ENCODE data around the gene MYMK. TPM values are rescaled to one million over a fixed set of nuclear protein-coding genes. Genes with fewer than 3 reads are reported as not detected.

MYMK gene
- total RNA-seq, 4 donors from 2014 or later, result not detected

DNA sequence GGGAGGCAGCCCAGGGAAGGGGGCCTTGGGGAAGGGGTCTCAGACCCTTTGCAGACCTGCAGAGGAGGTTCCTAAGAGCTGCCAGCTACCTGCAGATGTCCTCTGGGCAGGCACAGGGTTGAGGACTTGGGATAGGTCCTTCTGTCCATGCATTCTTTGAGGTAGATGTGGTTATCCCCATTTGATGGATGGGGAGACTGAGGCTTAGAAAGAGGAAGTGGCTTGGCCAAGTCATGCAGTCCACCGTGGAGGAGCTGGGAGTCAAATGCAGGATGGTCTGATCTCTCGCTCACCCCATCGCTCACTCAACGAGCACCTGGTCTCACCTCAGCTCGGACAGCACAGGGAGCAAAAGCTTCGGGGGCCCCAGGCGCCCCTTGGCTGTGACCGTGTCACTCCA is 30.0 kb upstream of the MYMK start:
- intact Hi-C loops (cut with DNase I; ENCODE audit: low total_unique reads) (no loop called here), in situ Hi-C loops (cut with MboI; ENCODE audit: low sequenced_read_pairs in 4 of 4) (no loop called here)
- no peak overlapping the region for H3K27ac ChIP-seq
- H3K27me3 ChIP-seq, result peaks cover 0 to 9% (median 0%) of the 10 kb centered on the region in 3 donors
- no peak for TF ChIP-seq POLR2A (IDR thresholded peaks at IDR 0.05)
- ATAC-seq (no peak), DNase-seq (no peak)
- no peak overlapping the region for H3K4me3 ChIP-seq
- H3K36me3 ChIP-seq, result no peaks in the 10 kb centered on the region
- H3K9me3 ChIP-seq, result no peaks in the 10 kb centered on the region
- H3K4me1 ChIP-seq, result peaks cover 9 to 13% of the 10 kb centered on the region in 2 donors

DNA sequence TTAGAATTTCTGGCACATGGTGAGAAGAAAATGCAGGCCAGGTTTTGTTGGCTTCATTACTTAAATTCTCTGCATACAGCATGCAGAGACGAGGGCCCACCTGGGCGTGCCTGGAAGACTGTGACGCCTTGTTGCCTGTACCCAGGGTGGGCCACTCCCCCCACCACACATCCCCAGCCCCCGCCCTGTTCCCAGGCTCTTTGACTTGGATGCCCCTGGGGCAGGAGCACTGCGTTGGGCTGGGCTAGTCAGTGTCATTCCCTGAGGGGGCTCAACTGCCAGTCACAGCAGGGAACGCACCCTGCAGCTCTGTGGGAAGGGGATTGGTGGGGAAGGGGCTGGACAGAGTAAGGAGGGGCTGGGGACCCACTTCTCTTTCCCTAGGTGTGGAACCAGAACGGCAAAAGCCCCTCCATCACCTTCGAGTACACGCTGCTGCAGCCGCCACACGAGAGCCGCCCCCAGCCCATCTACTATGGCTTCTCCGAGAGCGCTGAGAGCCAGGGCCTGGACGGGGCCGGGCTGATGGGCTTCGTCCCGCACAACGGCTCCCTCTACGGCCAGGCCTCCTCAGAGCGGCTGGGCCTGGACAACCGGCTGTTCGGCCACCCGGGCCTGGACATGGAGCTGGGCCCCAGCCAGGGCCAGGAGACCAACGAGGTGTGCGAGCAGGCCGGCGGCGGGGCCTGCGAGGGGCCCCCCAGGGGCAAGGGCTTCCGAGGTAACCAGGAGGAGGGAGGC is 29.4 kb upstream of the MYMK start:
- H3K4me1 ChIP-seq, result peaks cover 9 to 13% of the 10 kb centered on the region in 2 donors
- H3K36me3 ChIP-seq, result no peaks in the 10 kb centered on the region
- ATAC-seq, result no peak
- H3K9me3 ChIP-seq, result no peaks in the 10 kb centered on the region
- no peak overlapping the region for H3K27ac ChIP-seq
- in situ Hi-C loops (cut with MboI; ENCODE audit: low sequenced_read_pairs in 4 of 4) (no loop called here), intact Hi-C loops (cut with DNase I; ENCODE audit: low total_unique reads) (no loop called here)
- H3K27me3 ChIP-seq, result peaks cover 0 to 7% (median 0%) of the 10 kb centered on the region in 3 donors
- TF ChIP-seq, protein P1, sequence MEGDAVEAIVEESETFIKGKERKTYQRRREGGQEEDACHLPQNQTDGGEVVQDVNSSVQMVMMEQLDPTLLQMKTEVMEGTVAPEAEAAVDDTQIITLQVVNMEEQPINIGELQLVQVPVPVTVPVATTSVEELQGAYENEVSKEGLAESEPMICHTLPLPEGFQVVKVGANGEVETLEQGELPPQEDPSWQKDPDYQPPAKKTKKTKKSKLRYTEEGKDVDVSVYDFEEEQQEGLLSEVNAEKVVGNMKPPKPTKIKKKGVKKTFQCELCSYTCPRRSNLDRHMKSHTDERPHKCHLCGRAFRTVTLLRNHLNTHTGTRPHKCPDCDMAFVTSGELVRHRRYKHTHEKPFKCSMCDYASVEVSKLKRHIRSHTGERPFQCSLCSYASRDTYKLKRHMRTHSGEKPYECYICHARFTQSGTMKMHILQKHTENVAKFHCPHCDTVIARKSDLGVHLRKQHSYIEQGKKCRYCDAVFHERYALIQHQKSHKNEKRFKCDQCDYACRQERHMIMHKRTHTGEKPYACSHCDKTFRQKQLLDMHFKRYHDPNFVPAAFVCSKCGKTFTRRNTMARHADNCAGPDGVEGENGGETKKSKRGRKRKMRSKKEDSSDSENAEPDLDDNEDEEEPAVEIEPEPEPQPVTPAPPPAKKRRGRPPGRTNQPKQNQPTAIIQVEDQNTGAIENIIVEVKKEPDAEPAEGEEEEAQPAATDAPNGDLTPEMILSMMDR (IDR thresholded peaks at IDR 0.05 in 4 of 5, conservative IDR thresholded peaks at IDR 0.05 in 1 of 5), result no peak
- no peak for TF ChIP-seq POLR2A (IDR thresholded peaks at IDR 0.05)
- H3K4me3 ChIP-seq, result no peak overlapping the region
- no peak for DNase-seq

DNA sequence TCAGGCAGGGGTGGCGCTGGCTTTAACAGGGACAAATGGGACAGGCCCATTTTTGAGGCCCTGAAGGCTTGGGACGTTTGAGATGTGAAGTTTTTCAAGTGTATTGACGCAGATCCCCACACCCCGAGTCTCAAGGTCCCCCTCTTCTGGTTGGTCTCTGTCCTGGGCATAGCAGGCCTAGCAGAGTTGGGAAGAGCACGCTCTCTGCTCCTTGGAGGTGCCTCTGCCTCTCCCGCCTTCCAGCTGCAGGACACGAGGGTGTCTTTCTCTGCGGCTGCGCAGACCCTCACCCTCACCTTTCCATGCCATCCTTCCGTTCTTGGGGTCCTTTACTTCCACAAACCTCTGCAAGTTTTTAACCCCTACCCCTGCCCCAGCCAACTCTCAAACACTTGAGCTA is 28.4 kb upstream of the MYMK start:
- intact Hi-C loops (cut with DNase I; ENCODE audit: low total_unique reads), result no loop called here
- TF ChIP-seq, protein P1 (IDR thresholded peaks at IDR 0.05 in 4 of 5, conservative IDR thresholded peaks at IDR 0.05 in 1 of 5), result no peak
- no peak for TF ChIP-seq POLR2A (IDR thresholded peaks at IDR 0.05)
- in situ Hi-C loops (cut with MboI; ENCODE audit: low sequenced_read_pairs in 4 of 4), result no loop called here
- H3K4me1 ChIP-seq, result peaks cover 0 to 6% of the 10 kb centered on the region in 2 donors
- no peak overlapping the region for H3K4me3 ChIP-seq
- no peaks in the 10 kb centered on the region for H3K9me3 ChIP-seq
- DNase-seq (no peak), ATAC-seq (no peak)
- H3K36me3 ChIP-seq, result no peaks in the 10 kb centered on the region
- H3K27ac ChIP-seq, result no peak overlapping the region
- H3K27me3 ChIP-seq, result no peaks in the 10 kb centered on the region

DNA sequence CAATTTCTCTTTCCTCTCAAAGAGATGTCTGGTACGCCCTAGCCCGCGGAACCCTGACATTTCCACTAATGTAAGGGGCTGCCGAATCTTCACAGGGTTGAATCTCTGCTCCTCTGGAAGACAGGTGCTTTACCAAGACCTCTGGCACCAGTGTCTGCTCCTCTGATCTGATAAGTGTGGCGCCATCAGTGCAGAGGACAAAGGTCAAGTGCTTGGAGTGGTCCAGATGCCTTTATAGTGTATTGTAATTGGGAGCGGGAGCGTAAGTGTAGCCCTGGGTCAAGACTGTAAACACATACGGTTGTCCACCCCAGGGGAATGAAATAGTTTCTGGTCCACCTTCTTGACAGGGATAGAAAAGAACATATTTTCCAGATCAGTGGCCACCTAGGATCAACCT is 27.5 kb upstream of the MYMK start:
- TF ChIP-seq POLR2A (IDR thresholded peaks at IDR 0.05), result no peak
- TF ChIP-seq, protein P1 (IDR thresholded peaks at IDR 0.05 in 4 of 5, conservative IDR thresholded peaks at IDR 0.05 in 1 of 5), result no peak
- Histone ChIP-seq H3K27ac (no peak overlapping the region), H3K27me3 (no peaks in the 10 kb centered on the region), H3K4me3 (no peak overlapping the region), H3K36me3 (no peaks in the 10 kb centered on the region), H3K9me3 (no peaks in the 10 kb centered on the region), H3K4me1 (no peaks in the 10 kb centered on the region)
- DNase-seq (no peak), ATAC-seq (no peak)
- in situ Hi-C loops (cut with MboI; ENCODE audit: low sequenced_read_pairs in 4 of 4) (no loop called here), intact Hi-C loops (cut with DNase I; ENCODE audit: low total_unique reads) (no loop called here)

DNA sequence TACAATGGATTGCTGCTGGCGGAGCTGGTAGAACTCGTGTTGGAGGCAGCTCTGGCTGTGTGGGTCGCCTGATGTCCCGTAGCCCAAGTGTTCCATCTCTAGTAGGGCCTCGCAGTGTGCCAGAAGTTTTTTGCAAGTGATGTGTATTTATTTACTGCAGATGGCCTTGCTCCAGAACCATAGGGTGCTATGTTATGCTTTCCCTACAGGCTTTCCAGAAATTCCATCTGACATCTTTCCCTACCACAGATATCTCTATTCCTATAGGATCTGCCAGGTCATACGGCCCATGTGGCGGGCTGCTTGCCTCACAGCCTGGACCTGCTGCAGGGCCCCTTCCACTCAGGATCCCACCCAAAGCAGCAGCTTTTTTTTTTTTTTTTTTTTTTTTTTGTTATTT is 26.7 kb upstream of the MYMK start:
- Histone ChIP-seq H3K4me3 (no peak overlapping the region), H3K36me3 (no peaks in the 10 kb centered on the region), H3K27me3 (no peaks in the 10 kb centered on the region), H3K9me3 (no peaks in the 10 kb centered on the region), H3K4me1 (peaks cover 0 to 3% of the 10 kb centered on the region in 2 donors), H3K27ac (no peak overlapping the region)
- no peak for TF ChIP-seq POLR2A (IDR thresholded peaks at IDR 0.05)
- TF ChIP-seq, protein P1 (IDR thresholded peaks at IDR 0.05 in 4 of 5, conservative IDR thresholded peaks at IDR 0.05 in 1 of 5), result no peak
- ATAC-seq, result no peak
- in situ Hi-C loops (cut with MboI; ENCODE audit: low sequenced_read_pairs in 4 of 4) (no loop called here), intact Hi-C loops (cut with DNase I; ENCODE audit: low total_unique reads) (no loop called here)
- DNase-seq, result no peak
